Natural killer cell (primary cell): ENCODE results near the gene LRR1. TPM values are rescaled to one million over a fixed set of nuclear protein-coding genes. Genes with fewer than 3 reads are reported as not detected.

Source experiments
- ATAC-seq, 3 donors: fragments of 150-1000 bp in 2 of 3; fragments of 200-7000 bp in 1 of 3; cut with Tn5 transposase; 1 replicate in 1 of 3; 2 replicates in 2 of 3; pipeline ENCODE4 v1.10.0; 2021; ENCODE audit warnings: mild to moderate bottlenecking in 2 of 3, moderate library complexity in 2 of 3
- DNase-seq, 2 donors: peaks; one replicate each; pipeline versions ENCODE4 v3.0.0 to v3.0.0-alpha.2; 2013 to 2021; ENCODE audit warnings: mixed read lengths in 1 of 2
- H3K27ac ChIP-seq: one replicate; pipeline ENCODE4 v1.5.1; 2013; ENCODE audit warnings: mild to moderate bottlenecking, low read length
- H3K27me3 ChIP-seq: one replicate; pipeline ENCODE4 v1.6.1; 2013; ENCODE audit warnings: low read length; ENCODE audit not compliant: control insufficient read depth, insufficient read depth
- H3K36me3 ChIP-seq: one replicate; pipeline ENCODE4 v1.6.1; 2013; ENCODE audit warnings: low read length; ENCODE audit not compliant: control insufficient read depth, insufficient read depth
- H3K4me1 ChIP-seq: one replicate; pipeline ENCODE4 v1.6.1; 2013; ENCODE audit warnings: low read length; ENCODE audit not compliant: control insufficient read depth, insufficient read depth
- H3K4me3 ChIP-seq: one replicate; pipeline ENCODE4 v1.5.1; 2013; ENCODE audit warnings: low read length
- H3K9me3 ChIP-seq: one replicate; pipeline ENCODE4 v1.6.1; 2013; ENCODE audit warnings: low read length; ENCODE audit not compliant: control insufficient read depth, insufficient read depth
- H3K27ac Mint-ChIP-seq, 2 donors: one replicate each; pipeline ENCODE4 v1.8.0; 2022; ENCODE audit warnings: mild to moderate bottlenecking in 2 of 2, mixed read lengths in 2 of 2, moderate library complexity in 1 of 2
- H3K27me3 Mint-ChIP-seq, 2 donors: one replicate each; pipeline ENCODE4 v1.8.0; 2022; ENCODE audit warnings: low read depth in 2 of 2, mixed read lengths in 2 of 2
- H3K36me3 Mint-ChIP-seq: one replicate; pipeline ENCODE4 v1.8.0; 2022; ENCODE audit warnings: mixed read lengths
- H3K4me1 Mint-ChIP-seq, 2 donors: one replicate each; pipeline ENCODE4 v1.8.0; 2022; ENCODE audit warnings: mixed read lengths in 2 of 2
- H3K4me3 Mint-ChIP-seq: one replicate; pipeline ENCODE4 v1.8.0; 2022; ENCODE audit warnings: mild to moderate bottlenecking, moderate library complexity, mixed read lengths
- H3K9me3 Mint-ChIP-seq, 2 donors: one replicate each; pipeline ENCODE4 v1.8.0; 2022; ENCODE audit warnings: mixed read lengths in 2 of 2
- WGBS: methylation state at CpG from one replicate; pipeline ENCODE4 v1.1.7; 2013; ENCODE audit warnings: missing lambda C conversion rate; ENCODE audit not compliant: insufficient coverage; 5-methylcytosine and 5-hydroxymethylcytosine counted together
- intact Hi-C: fragments of 100-400 bp; cut with micrococcal nuclease; formaldehyde crosslinking; loops from one replicate; pipeline ENCODE4 v1.14.2; 2022
- total RNA-seq, 4 donors: library from RNA; stranded (reverse); fragments of 120-200 nt in 1 of 4; gene quantifications; one replicate each; pipeline versions ENCODE4 v1.2.3 to v1.2.4, GENCODE V29; 2013 to 2022
- TF ChIP-seq, protein P1 (sequence below): fragments of 200-600 bp; IDR thresholded peaks from one replicate; pipeline ENCODE4 v1.8.0; 2022; ENCODE audit warnings: antibody characterized with exemption

The LRR1 gene
- total RNA-seq, 3 donors from 2014 or later (not counting 1 experiment from before 2014, with no cell fraction given), result 8.1 to 11.7 (median 8.7) TPM

DNA sequence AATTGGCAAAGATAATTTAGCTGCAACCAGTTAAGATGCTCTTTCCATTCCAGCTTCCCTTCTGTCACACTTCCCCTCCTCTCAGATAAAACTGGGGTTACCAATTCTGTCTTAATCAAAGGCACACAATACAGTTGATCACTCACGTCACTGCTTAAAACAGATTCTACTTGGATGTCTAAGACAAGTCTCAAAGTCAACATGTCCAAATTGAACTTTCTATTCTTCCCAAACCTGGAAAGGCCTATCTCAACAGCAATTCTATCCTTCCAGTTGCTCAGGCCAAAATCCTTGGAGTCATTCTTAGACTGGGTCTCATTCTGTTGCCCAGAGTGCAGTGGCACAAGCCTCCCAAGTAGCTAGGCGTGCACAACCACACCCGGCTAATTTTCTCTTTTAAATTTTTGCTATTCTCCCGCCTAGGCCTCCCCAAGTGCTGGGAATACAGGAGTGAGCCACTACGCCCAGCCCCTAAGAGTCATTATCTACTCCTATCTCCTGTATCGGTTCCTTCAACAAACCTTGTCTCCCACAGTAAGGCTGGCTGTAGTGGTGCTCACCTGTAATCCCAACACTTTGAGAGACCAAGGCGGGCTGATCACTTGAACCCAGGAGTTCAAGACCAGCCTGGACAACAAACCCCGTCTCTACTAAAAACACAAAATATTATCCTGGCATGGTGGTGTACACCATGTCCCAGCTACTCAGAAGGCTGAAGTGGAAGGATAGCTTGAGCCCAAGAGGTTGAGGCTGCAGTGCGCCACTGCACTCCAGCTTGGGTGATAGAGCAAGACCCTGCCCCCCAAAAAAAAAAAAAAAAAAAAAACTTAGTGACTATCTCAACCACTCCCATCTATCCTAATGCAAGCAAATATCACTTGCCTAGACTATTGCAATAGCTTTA lies 17.3 kb upstream of the LRR1 start:
- Mint-ChIP-seq H3K4me3 (no peak overlapping the region), H3K36me3 (no peaks in the 10 kb centered on the region), H3K27ac (peak overlapping the region; percentile 82 to 99), H3K4me1 (peaks cover 59 to 61% of the 10 kb centered on the region in 2 donors), H3K27me3 (no peaks in the 10 kb centered on the region), H3K9me3 (no peaks in the 10 kb centered on the region)
- intact Hi-C loops, result loop anchor here (10.0 kb wide), 1 partner anchor 783 kb away; no protein-coding TSS in a partner anchor
- TF ChIP-seq, protein P1, sequence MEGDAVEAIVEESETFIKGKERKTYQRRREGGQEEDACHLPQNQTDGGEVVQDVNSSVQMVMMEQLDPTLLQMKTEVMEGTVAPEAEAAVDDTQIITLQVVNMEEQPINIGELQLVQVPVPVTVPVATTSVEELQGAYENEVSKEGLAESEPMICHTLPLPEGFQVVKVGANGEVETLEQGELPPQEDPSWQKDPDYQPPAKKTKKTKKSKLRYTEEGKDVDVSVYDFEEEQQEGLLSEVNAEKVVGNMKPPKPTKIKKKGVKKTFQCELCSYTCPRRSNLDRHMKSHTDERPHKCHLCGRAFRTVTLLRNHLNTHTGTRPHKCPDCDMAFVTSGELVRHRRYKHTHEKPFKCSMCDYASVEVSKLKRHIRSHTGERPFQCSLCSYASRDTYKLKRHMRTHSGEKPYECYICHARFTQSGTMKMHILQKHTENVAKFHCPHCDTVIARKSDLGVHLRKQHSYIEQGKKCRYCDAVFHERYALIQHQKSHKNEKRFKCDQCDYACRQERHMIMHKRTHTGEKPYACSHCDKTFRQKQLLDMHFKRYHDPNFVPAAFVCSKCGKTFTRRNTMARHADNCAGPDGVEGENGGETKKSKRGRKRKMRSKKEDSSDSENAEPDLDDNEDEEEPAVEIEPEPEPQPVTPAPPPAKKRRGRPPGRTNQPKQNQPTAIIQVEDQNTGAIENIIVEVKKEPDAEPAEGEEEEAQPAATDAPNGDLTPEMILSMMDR, result no peak
- no peaks in the 10 kb centered on the region for H3K9me3 ChIP-seq
- WGBS, result 90% methylated on average over 7 of the region's 9 CpGs
- no peak overlapping the region for H3K4me3 ChIP-seq
- no peak for ATAC-seq
- DNase-seq, result no peak
- peaks cover 19% of the 10 kb centered on the region for H3K4me1 ChIP-seq
- H3K27me3 ChIP-seq, result no peaks in the 10 kb centered on the region
- H3K36me3 ChIP-seq, result peaks cover 26% of the 10 kb centered on the region
- H3K27ac ChIP-seq, result no peak overlapping the region

DNA sequence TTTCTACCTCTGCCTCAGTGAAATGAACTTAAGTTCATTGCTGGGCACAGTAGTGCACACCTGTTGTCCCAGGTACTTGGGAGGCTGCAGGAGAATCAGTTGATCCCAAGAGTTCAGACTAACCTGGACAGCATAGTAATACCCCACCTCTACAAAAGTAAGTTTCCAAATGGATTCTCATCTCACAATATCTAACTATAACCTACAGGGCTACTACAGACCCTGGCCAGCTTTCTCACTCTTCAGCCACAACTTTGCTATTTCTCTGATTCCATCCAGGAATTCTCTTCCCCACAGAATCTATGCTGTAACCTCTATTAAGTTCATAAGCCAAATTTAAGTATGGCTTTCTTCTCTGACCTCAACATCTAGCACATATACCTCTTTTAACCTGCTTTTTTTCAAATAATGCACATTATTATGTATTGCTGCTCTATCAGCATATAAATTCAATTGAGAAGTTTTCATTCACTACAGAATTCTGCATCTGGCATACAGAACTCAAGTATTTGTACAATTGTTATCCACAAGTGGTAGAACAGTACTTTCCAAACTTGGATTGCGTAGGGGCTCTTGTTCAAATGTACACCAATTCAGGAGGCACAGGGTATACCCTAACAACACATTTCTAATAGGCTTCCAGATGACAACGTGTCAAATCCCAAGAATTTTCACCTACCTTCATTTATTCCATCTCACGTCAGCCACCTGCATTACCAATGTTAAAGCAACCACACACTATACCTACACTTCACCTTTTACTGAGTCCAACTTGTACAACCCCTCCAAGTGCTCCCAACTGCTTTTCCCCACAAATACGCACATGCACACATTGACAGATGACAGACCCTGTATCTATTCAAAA lies 16.4 kb upstream of the LRR1 start:
- peaks cover 26% of the 10 kb centered on the region for H3K36me3 ChIP-seq
- H3K9me3 ChIP-seq, result no peaks in the 10 kb centered on the region
- Mint-ChIP-seq H3K27me3 (no peaks in the 10 kb centered on the region), H3K27ac (peak overlapping the region; percentile 82 to 99), H3K9me3 (no peaks in the 10 kb centered on the region), H3K4me1 (peaks cover 61 to 68% of the 10 kb centered on the region in 2 donors), H3K36me3 (no peaks in the 10 kb centered on the region), H3K4me3 (peak overlapping the region; percentile 10)
- 87% methylated on average over 3 of the region's 4 CpGs for WGBS
- DNase-seq (no peak), ATAC-seq (no peak)
- intact Hi-C loops, result loop anchor here (10.0 kb wide), 1 partner anchor 782 kb away; no protein-coding TSS in a partner anchor
- no peak overlapping the region for H3K27ac ChIP-seq
- no peaks in the 10 kb centered on the region for H3K27me3 ChIP-seq
- no peak overlapping the region for H3K4me3 ChIP-seq
- peaks cover 19% of the 10 kb centered on the region for H3K4me1 ChIP-seq
- TF ChIP-seq, protein P1, result no peak

DNA sequence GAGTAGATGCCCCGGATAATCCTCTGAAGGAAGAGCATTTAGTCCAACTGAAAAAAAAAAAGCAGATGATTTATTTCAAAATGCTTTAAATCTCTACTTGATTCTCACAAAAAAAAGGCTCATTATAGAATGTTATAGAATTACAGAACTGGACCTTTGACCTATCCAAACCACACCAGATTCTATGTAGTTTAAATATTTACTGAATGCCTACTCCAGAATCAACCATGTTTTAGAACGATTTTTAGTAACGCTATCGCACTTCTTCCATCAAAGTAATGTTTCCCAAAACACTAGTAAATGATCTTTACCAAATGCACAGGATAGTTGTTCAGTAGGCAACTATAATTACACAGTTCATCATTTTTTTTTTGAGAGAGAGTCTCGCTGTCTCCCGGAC lies 15.1 kb upstream of the LRR1 start:
- Mint-ChIP-seq H3K36me3 (no peaks in the 10 kb centered on the region), H3K9me3 (no peaks in the 10 kb centered on the region), H3K27me3 (no peaks in the 10 kb centered on the region), H3K4me1 (peaks cover 61 to 62% of the 10 kb centered on the region in 2 donors), H3K27ac (peak overlapping the region; percentile 98 to 99), H3K4me3 (peak overlapping the region; percentile 45)
- Histone ChIP-seq H3K36me3 (peaks cover 26% of the 10 kb centered on the region), H3K4me3 (no peak overlapping the region), H3K4me1 (peaks cover 19% of the 10 kb centered on the region), H3K27ac (no peak overlapping the region), H3K9me3 (no peaks in the 10 kb centered on the region), H3K27me3 (no peaks in the 10 kb centered on the region)
- DNase-seq (no peak), ATAC-seq (no peak)
- intact Hi-C loops, result loop anchor here (10.0 kb wide), 1 partner anchor 781 kb away; no protein-coding TSS in a partner anchor
- TF ChIP-seq, protein P1, result no peak
- 83% methylated on average over 5 of the region's 6 CpGs for WGBS
